GM19351 (cell line): Measurements from ENCODE around the gene ZFYVE27.
"Not testable (repeated sequence)": the region's sequence is repeated elsewhere in the genome, so short reads cannot be mapped to it uniquely, and the experiment has no call there.

ENCODE experiments used
- ATAC-seq: cut with Tn5 transposase; IDR thresholded peaks from one replicate; pipeline ENCODE4 v1.9.1; 2021; ENCODE audit warnings: mild to moderate bottlenecking, moderate library complexity; ENCODE audit not compliant: unreplicated experiment

The ZFYVE27 gene, protein sequence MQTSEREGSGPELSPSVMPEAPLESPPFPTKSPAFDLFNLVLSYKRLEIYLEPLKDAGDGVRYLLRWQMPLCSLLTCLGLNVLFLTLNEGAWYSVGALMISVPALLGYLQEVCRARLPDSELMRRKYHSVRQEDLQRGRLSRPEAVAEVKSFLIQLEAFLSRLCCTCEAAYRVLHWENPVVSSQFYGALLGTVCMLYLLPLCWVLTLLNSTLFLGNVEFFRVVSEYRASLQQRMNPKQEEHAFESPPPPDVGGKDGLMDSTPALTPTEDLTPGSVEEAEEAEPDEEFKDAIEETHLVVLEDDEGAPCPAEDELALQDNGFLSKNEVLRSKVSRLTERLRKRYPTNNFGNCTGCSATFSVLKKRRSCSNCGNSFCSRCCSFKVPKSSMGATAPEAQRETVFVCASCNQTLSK

DNA sequence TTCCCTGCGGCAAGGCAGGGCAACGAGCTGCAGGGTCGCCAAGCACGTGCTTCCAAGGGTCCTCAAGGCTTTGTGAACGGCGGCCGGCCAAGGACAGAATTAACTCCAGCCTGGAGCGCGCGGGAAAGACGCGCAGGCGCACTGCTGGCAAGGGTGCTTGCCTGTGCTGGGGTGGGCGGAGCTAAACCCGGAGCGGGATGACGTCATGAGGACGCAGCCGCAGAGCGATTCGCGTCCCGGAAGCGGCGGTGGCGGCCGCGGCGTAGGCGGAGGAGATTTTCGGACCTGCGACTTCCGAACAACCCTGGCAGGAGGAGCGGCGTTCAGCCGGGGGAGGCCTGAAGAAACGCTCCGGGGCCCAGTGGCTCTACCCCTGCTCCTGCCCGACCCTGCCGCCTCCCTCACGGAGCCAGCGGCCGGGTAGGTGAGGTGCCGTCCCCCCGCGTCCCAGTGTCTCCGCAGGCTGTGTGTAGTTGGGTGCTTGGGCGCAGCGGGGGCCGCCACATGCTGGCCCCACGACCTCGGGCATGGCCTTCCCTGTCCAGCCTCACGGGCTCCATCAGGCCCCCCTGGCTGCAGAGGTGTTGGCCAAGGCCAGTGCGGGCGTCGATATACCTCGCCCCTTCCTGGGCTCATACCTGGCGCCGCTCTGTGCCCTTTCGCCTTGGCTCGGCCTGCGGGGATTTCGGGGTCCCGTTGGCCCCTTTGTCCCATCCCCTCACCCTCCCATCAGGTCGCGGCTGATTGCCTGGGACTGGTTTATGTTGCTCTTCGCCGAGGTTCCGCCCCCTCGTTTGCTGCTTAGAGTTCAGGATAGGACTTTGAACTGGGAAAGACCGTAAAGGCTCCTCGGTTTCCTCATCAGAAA lies at the start of gene ZFYVE27:
Gene ZFYVE27, plus strand, starts transcription at position 227 of the 868 bp plus-strand sequence. CDS start 1,350 bp downstream, outside the sequence.
- ATAC-seq, result peak; percentile 77

DNA sequence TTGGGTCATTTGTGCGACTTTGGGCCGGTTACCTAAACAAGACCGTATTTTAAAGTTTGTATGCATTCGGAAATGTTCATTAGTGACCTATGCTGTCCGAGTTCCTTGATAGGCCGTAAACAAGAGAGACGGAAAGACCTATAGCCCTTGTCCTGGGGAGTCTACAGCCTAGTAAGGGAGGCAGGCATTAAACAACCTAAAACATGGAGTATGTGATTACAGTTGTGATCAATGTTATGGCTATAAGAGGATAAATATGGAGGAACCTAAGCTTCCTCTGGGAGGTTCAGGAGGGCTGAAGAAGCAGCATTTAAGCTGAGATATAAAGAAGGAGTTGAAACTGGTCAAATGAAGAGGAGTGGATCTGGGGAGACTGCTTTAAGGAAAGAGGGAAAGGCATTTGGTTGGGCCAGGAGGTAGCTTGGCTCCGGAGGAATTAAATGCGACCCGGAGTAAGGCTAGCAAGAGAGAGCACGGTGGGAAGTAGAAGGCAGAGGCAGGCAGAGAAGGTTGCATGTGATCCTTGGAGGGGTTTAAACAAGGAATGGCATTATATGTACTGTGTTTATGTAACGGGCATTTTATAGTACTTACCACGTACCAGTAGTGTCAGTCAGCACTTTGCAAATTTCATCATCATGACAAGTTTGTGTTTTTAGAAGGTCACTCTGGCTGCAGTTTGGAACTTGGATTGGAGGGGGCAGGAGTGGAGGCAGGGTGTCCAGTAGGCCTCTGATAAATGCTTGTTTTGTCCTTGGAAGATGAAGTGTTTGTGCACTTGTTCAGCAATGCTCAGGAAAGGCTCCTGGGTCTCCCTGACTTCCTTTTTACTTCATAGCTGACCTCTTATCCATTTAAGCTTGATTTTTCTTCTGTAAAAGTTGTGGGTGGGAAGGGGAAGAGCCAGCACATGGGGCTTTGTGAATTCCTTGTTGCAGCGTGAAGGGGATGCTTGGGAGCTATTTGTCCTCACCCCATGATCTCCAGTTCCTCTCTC lies 48.8 kb upstream of the ZFYVE27 start:
- ATAC-seq, result no peak

DNA sequence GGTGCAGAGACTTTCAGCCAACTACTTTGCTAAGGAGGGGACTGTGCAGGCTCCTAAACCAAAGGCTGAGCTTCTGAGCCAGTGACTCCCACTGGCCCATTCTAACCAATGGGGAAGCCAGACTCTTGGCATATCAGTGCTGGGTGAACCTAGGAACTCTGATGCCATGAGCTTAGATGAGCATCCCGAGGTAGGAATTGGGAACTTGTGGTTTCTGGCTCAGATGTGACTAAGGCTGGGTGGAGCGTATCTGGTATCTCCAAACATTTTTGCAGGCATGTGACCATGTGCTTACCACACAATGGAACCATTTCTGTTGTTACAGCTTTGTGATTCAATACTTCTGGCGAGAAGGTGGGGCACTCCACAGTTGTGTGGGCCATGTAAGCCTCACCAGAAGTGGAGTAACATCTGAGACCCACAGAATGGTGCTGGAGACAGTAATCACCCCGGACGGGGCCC lies 47.3 kb upstream of the ZFYVE27 start:
- no peak for ATAC-seq

DNA sequence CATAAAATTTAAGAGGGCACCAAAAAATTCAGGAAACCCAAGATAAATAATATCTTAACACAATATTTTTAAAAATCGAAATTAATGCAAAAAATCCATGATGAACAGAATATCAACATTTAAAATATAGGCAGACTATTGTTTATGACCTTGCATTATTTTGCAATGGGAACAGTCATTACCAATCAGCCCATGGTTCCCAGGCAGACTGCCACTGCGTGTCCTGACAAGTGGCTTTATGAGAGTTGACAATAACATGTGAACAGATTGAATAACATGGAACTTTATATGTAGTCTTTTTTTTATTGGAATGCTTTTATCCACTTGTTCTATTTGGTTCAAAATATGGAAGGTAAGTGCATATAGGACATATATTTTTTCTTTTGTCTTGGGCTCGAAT lies 46.8 kb upstream of the ZFYVE27 start:
- no peak for ATAC-seq

DNA sequence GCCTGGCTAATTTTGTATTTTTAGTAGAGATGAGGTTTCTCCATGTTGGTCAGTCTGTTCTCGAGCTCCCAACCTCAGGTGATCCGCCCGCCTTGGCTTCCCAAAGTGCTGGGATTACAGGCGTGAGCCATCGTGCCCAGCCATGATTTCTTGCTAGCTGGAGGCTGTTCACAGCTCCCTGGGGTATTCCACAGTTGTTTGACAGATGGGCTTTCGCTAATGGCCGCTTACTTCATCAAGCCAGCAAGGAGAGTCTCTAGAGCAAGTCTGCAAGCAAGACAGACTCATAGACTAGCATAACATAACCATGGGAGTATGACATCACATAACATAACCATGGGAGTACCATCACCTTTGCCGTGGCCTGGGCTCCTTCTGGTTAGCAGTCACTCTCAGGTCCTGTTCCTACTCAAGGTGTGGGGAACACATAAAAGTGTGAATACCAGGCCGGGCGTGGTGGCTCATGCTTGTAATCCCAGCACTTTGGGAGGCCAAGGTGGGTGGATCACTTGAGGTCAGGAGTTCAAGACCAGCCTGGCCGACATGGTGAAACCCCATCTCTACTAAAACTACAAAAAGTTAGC lies 38.8 kb upstream of the ZFYVE27 start:
- not testable (repeated sequence) for ATAC-seq

DNA sequence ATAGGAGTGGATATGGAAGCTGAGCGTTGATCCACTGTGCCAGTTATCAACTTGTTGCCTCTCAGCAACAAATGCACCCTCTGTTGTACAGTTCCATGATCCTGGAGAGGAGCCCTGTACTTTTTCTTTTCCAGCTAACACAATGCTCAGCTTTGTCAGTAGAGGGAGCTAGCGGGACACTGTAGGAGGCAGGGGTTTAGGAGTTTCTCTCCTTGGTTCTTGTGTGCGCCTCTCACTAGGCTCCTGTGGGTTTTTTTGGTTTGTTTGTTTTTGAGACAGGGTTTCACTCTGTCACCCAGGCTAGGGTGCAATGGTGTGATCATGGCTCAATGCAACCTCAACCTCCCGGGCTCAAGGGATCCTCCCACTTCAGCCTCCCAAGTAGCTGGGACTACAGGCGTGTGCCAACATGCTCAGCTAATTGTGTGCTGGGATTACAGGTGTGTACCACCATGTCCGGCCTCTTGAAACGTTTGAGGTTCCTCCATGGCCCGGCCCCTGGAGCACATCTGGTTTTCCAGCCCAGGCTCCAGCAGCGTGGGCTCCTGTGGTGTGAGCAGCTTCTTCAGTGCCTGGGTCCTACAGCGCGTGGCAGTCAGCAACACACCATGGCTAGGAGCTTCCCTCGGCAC lies 35.4 kb upstream of the ZFYVE27 start:
- ATAC-seq, result no peak

DNA sequence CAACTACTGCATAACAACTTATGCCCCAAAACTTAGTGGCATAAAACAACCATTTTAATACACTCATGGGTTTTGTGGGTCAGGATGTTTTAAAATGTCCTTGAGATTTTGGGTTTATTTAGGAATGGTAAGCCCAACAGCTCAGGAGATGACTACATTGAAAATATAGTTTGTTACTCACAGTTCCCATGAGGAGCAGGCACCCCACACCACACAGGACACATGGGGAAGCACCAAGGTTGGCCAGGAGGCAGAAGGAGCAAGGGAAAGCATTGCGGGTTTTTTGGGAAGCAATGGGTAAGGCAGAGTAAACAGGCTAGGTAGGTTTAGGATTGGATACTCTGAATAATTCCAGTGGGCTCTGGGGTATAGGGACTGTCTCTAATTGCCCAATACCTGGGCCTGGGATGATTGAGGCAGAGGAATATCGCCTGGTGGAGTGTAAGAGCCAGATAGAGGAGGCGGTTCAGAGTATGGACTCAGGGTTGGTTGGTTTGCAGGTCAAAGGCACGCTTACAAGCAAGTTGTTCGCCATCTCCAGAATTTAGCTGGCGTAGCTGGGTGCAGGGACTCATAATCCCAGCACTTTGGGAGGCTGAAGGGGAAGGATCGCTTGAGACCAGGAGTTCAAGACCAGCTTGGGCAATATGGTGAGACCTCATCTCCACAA lies 33.4 kb upstream of the ZFYVE27 start:
- ATAC-seq, result no peak

DNA sequence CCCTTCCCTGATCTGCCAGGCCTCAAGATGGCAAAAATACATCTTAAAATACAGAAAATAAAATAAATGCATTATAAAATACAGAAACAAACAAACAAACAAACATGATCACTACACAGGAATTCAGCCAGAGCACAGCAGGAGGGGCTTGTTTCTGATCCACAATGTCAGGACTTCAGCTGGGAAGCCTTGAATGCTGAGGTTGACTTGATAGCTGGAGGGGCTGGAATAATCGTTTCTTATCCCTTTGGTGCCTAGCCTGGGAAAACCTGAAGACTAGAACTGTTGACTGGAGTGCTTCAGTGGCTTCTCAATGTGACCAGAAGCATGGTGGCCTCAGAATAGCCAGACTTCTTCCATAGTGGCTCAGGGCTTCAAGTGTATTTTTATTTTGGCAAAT lies 32.6 kb upstream of the ZFYVE27 start:
- ATAC-seq, result no peak

DNA sequence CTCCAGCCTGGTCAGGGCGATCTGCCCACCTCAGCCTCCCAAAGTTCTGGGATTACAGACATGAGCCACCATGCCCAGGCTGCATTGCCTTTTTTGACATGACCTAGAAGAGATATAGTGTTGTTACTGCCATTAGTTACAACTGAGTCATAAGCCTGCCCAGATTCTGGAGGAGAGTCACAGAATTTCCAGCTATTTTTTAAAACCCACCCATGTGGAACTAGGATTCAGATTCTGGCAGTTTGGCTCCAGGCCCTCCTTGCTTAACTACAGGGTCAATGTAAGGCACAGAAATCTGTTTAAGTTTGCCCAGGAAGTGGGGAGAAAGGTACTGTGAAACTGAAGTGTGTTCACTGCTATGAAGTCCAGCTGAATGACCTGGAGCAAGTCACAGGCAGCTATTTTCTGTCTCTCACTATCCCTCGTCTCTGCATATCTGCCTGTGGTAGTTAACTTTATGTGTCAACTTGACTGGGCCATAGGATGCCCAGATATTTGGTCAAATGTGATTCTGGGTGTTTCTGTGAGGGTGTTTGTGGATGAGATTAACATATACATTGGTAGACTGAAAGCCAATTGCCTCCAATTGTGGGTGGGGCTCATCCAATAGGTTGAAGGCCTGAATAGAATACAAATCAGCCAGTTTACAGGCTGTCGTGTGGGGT lies 31.8 kb upstream of the ZFYVE27 start:
- ATAC-seq, result no peak

DNA sequence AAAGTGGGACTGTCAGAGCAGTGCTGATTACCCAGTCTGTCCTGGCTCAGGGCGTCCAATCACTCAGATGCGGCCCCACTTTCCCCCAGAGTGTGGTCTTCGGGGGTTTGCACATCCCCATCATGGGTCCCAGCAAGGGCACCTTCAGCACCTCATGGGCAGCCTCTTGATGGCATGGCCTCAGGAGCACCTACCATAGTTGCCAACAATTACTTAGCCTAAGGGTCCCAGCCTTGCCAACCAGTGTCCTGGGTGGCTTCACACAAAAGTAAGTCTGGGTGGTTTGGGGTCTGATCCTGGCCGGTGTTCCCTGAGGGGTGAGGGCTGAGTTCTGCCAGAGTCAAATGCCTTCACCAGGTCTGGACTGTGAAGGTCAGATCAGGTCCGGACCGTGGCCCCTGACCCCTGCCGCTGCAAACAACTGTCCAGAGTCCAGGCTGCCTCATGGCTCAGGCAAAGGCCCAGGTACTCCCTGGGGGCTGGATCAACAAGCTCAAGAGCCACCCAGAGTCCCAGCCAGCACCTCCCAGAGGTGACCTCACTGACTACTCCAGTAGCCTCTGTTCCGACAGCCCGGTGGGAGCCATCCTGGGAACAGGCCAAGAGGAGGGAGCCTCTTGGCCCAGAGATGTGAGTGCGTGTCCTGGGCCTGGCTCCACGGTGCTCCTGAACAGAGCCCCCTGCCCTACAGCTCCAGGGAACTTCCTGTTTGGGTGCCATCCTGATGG lies 29.6 kb upstream of the ZFYVE27 start:
- no peak for ATAC-seq

DNA sequence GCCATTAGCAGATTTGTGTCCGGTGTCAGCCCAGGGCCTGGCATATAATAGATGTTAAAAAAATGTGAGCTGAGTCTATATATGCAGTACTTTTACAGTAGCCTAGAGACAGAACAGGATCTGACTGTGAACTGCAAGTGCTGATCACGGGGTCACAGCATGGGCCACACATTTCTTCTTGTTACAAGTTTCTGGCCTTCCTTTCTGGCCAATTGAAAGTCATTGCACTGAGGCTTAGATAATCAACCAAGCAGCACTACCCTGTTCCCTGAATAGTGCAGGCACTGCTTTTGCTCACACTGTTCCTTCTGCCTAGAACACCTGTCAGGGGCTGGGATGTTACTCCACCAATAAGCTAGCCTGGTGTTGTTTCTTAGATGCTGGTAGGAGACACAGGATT lies 28.8 kb upstream of the ZFYVE27 start:
- no peak for ATAC-seq

DNA sequence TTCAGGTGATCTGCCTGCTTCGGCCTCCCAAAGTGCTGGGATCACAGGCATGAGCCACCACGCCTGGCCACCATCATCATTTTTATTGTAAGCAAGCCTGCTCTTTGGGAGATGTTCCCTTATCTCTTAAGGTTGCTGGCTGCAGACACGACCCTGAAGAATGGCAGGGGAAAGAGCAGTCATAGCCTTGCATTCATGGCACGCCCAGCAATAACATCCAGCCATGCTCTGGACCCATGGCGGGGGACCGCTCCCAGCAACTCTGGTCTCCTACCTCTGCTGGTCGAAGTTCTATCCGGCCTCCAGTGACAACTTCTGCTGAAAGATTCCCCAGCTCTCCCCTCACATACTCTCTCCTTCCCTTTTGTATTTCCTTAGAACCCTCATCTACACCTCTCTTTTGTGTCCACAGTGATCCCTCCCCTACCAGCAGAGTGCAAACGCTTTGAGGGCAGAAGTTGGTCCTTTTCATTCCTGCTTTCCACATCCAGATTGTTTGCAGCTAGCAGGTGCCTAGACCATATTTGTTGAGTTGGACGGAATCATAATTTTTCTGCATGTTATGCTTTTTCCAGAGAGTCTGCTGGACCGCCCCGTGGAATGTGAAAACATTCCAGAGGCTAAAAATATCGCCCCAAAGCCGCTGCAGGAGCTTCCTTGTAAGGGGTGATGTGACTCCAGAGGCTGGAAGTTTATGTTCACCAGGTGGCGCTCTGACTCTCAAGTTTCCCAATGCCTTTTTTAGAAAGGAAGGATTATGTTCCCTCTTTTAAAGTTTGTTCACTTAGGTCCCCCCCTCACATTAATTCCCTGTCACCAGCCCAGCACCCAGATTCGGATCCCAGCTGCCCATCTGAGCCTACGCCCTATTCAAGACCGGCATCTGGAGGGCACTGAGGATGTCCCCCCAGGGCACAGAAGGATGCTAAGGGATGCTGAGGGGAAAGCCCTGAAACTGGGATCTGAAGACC lies 27.7 kb upstream of the ZFYVE27 start:
- no peak for ATAC-seq

DNA sequence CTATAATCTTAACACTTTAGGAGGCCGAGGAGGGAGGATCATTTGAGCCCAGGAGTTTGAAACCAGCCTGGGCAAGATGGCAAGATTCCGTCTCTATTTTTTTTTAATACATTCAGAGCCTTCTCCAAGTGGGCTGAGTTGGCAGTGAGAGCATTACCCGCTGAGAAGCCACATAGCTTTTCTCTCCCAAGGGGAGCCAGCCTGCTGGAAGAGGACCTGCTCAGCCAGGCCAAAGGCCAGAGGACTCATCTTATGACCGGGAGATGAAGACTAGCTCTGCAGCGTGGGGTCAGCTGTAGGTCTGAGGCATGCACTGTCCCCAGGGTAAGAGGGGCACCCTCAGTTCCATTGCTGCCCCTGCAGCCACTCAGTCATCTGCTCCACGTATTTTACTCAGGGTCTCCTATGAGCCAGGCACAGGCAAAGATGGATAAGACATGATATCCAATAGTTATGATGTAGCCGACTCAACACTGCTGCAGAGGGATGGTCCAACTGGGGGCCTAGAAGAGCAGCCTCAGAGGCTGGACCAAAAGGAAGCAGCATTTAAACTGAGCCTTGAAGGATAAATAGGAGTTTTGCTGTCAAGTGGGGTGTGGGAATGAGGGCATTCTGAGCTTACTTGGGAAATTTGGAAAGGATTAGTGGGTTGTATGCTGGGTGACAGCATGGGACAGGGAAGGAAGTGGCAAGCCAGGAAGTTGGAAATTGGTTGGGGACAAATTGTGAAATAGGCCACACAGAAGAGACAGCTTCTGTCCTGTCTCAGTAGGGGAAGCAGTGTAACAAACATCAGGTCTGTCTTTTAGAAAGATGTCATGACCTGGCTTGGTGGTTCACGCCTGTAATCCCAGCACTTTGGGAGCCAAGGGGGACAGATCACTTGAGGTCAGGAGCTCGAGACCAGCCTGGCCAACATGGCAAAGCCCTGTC lies 25.0 kb upstream of the ZFYVE27 start:
- ATAC-seq, result no peak

DNA sequence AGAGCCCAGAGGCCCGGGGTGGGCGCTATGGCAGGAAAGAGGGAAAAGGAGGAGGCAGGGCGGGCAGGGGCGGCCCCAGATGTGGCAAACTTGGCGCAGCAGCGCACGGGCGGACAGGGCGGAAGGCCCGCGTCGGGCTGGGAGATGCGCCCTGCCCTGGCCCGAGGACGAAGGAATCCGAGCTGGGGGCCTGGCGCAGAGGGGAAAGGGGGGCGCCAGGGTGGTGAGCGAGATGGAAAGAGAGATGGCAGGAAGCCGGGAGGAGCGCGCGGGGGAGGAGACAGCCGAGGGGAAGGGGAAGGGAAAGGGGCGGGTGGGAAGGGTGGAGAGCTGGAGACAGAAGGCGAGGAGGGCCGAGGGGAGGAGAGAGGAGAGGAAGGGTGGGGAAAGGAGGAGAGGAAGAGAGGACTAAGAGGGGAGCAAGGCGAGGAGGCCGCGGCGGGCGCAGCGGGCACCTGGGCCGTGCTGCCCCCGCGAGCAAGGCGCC lies 23.5 kb upstream of the ZFYVE27 start, which contains the start of gene MARVELD1:
Gene MARVELD1, plus strand, starts transcription at position 392 of the 487 bp plus-strand sequence. CDS start 147 bp downstream, outside the sequence.
- no peak for ATAC-seq

DNA sequence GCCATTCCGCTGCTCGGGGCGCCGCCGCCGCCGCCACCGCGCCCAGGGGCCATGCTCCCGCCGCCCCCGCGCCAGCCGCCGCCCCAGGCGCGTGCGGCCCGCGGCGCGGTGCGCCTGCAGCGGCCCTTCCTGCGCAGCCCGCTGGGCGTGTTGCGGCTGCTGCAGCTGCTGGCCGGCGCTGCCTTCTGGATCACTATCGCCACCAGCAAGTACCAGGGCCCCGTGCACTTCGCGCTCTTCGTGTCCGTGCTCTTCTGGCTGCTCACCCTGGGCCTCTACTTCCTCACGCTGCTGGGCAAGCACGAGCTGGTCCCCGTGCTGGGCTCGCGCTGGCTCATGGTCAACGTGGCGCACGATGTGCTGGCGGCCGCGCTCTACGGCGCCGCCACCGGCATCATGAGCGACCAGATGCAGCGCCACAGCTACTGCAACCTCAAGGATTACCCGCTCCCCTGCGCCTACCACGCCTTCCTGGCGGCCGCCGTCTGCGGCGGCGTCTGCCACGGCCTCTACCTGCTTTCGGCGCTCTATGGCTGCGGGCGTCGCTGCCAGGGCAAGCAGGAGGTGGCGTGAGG lies 23.0 kb upstream of the ZFYVE27 start:
- peak; percentile 78 for ATAC-seq
